Spleen (tissue), 13 donors: Measurements from ENCODE around the gene RNF212B. TPM values are rescaled to one million over a fixed set of nuclear protein-coding genes. Genes with fewer than 3 reads are reported as not detected.
"Not testable (repeated sequence)": the region's sequence is repeated elsewhere in the genome, so short reads cannot be mapped to it uniquely, and the experiment has no call there.

Experiments used
- DNase-seq: peaks from one replicate; pipeline ENCODE4 v3.0.0-alpha.2; 2020
- H3K27ac ChIP-seq, 8 donors: fragments of 200-600 bp; sonication (generic) in 7 of 8; 1 replicate in 4 of 8; 2 replicates in 4 of 8; pipeline versions ENCODE4 v1.5.0 to v1.8.0; 2016 to 2021; ENCODE audit warnings: inconsistent platforms in 4 of 8, mild to moderate bottlenecking in 4 of 8, moderate library complexity in 1 of 8
- H3K27me3 ChIP-seq, 7 donors: fragments of 200-600 bp; sonication (generic) in 6 of 7; replicated peaks in 1 of 7; 1 replicate in 4 of 7; 2 replicates in 3 of 7; pipeline versions ENCODE4 v1.5.0 to v1.8.0; 2016 to 2021; ENCODE audit warnings: inconsistent platforms in 3 of 7, mild to moderate bottlenecking in 1 of 7
- H3K36me3 ChIP-seq, 6 donors: fragments of 200-600 bp; sonication (generic) in 5 of 6; 1 replicate in 4 of 6; 2 replicates in 2 of 6; pipeline versions ENCODE4 v1.5.0 to v1.8.0; 2016 to 2021; ENCODE audit warnings: inconsistent platforms in 2 of 6
- H3K4me1 ChIP-seq, 6 donors: fragments of 200-600 bp; sonication (generic) in 5 of 6; 1 replicate in 3 of 6; 2 replicates in 3 of 6; pipeline versions ENCODE4 v1.5.0 to v1.8.0; 2016 to 2021; ENCODE audit warnings: inconsistent platforms in 3 of 6
- H3K4me3 ChIP-seq, 8 donors: fragments of 200-600 bp; sonication (generic) in 7 of 8; 1 replicate in 4 of 8; 2 replicates in 4 of 8; pipeline versions ENCODE4 v1.5.0 to v1.8.0; 2016 to 2021; ENCODE audit warnings: inconsistent platforms in 4 of 8, mild to moderate bottlenecking in 4 of 8, moderate library complexity in 2 of 8
- H3K9me3 ChIP-seq, 8 donors: fragments of 200-600 bp; sonication (generic) in 7 of 8; 1 replicate in 4 of 8; 2 replicates in 4 of 8; pipeline versions ENCODE4 v1.5.0 to v1.8.0; 2016 to 2021; ENCODE audit warnings: inconsistent platforms in 4 of 8
- POLR2A ChIP-seq, 3 donors: fragments of 450-650 bp; IDR thresholded peaks; one replicate each; pipeline ENCODE4 v1.5.1; 2017; ENCODE audit warnings: antibody characterized with exemption in 3 of 3, mild to moderate bottlenecking in 1 of 3
- POLR2AphosphoS5 ChIP-seq, 3 donors: sonication (generic); formaldehyde crosslinking; IDR thresholded peaks; one replicate each; pipeline ENCODE4 v1.5.1; 2017; ENCODE audit warnings: antibody characterized with exemption in 3 of 3
- WGBS, 5 donors: extraction: QIAGEN DNeasy Blood & Tissue Kit in 3 of 5; methylation state at CpG; one replicate each; pipeline versions ENCODE4 v1.1.5 to v1.1.7; 2013 to 2018; 5-methylcytosine and 5-hydroxymethylcytosine counted together
- intact Hi-C: fragments of 100-400 bp; cut with DNase I; formaldehyde crosslinking; loops from one replicate; pipeline ENCODE4 v1.15.0; 2023; ENCODE audit warnings: low total_unique reads
- long read RNA-seq, 2 donors: transcript quantifications; one replicate each; lab custom pipeline, GENCODE V29; 2026
- polyA plus RNA-seq, 3 donors: library from polyadenylated mRNA; stranded (reverse); fragments of 200-250 nt; gene quantifications; one replicate each; pipeline ENCODE4 v1.2.1, GENCODE V29; 2013
- total RNA-seq, 7 donors: library from RNA; depleted of rRNA in 3 of 7; stranded (reverse); fragments of >200 nt in 3 of 7; fragmentation: NEBNext Ultra II Directional in 4 of 7; extraction: Animal tissue kit (Norgen Biotek cat#: 25700) in 4 of 7; gene quantifications; one replicate each; pipeline versions ENCODE4 v1.1.0 to v1.2.1, GENCODE V29; 2016 to 2021
- TF ChIP-seq, protein P1 (sequence below), 11 experiments: fragments of 200-600 bp in 7 of 11; fragments of 450-650 bp in 4 of 11; sonication (generic) in 4 of 11; IDR thresholded peaks in 8 of 11; conservative IDR thresholded peaks in 3 of 11; 1 replicate in 7 of 11; 2 replicates in 4 of 11; pipeline versions ENCODE4 v1.4.0 to v1.8.0; 2016 to 2021; ENCODE audit warnings: antibody characterized with exemption in 11 of 11, inconsistent platforms in 4 of 11, mild to moderate bottlenecking in 1 of 11
- donor health status: healthy with polysubstance abuse.
- donor health status: DM: no; HTN: no; CAD: no; lungs with moderate emphysema.
- donor health status: DM: no; HTN: no; CAD: no.
- donor health status: Bipolar disorder and iron deficiency.
- donor health status: healthy.
- donor health status: DM: no; HTN: no; CAD: no.
- donor health status: DM: yes; HTN: yes; CAD: no.

The RNF212B gene, protein sequence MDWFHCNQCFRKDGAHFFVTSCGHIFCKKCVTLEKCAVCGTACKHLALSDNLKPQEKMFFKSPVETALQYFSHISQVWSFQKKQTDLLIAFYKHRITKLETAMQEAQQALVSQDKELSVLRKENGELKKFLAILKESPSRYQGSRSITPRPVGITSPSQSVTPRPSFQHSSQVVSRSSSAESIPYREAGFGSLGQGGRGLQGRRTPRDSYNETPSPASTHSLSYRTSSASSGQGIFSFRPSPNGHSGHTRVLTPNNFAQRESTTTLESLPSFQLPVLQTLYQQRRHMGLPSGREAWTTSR
- total RNA-seq (not detected), polyA plus RNA-seq (not detected)
- long read RNA-seq, donor 1, result 0 reads
- long read RNA-seq, donor 2, result 0 reads

DNA sequence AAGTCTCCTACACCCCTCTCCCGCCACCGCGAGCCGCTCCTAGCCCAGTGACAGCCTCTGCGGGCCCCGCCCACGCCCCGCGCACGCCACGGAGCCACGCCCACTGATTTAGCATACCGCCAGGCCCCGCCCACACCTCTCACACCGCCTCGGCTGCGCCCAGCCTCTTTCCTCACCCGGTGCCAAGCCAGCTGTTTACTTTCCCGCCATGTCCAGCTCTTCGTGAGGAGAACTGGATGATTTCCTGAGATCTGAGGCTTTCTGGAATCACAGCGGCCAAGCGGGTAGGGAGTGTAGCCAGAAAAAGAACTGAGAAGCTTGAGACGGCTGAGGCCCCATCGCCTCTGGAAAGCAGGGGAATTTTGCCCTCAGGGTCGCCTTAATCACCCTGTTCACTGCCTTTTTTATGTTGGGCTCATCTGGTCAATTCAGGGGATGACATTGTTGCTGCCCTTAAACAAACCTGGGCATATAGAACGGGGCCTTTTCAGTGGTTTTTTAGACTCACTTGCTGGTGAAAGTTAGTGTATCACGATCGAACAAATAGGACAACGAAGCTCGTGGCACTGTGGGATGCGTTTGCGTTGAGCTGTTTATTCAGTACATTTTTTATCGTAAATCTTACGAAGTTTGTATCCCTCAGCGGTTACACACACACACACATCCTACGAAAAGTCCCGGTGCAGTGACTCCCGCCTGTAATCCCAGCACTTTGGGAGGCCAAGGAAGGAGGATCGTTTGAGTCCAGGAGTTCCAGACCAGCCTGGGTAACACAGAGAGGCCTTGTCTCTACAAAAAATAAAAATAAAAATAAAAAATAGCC, at the start of gene RNF212B:
TSS of gene RNF212B (plus strand) at position 165 of the 823 bp plus-strand sequence. CDS start 2,410 bp downstream, outside the sequence.
- H3K27ac ChIP-seq, result peak within 1 kb of the TSS in 1 of 8 donors; percentile 35
- H3K9me3 ChIP-seq, result no peaks in the 10 kb centered on the region
- WGBS, 5 donors, result 33 to 34% (median 33%) methylated on average over 39 of the region's 39 CpGs
- H3K4me1 ChIP-seq, result peaks cover 0 to 12% (median 8%) of the 10 kb centered on the region in 6 donors
- peak within 1 kb of the TSS in 4 of 8 donors; percentile 1 to 52 (median 22) for H3K4me3 ChIP-seq
- H3K36me3 ChIP-seq, result no peaks in the 10 kb centered on the region
- TF ChIP-seq, protein P1, sequence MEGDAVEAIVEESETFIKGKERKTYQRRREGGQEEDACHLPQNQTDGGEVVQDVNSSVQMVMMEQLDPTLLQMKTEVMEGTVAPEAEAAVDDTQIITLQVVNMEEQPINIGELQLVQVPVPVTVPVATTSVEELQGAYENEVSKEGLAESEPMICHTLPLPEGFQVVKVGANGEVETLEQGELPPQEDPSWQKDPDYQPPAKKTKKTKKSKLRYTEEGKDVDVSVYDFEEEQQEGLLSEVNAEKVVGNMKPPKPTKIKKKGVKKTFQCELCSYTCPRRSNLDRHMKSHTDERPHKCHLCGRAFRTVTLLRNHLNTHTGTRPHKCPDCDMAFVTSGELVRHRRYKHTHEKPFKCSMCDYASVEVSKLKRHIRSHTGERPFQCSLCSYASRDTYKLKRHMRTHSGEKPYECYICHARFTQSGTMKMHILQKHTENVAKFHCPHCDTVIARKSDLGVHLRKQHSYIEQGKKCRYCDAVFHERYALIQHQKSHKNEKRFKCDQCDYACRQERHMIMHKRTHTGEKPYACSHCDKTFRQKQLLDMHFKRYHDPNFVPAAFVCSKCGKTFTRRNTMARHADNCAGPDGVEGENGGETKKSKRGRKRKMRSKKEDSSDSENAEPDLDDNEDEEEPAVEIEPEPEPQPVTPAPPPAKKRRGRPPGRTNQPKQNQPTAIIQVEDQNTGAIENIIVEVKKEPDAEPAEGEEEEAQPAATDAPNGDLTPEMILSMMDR (IDR thresholded peaks at IDR 0.05 in 8 of 11, conservative IDR thresholded peaks at IDR 0.05 in 3 of 11), result no peak
- TF ChIP-seq POLR2A (IDR thresholded peaks at IDR 0.05) (no peak), POLR2AphosphoS5 (IDR thresholded peaks at IDR 0.05) (peak; percentile 35 to 70 (median 59))
- peaks cover 0 to 36% (median 0%) of the 10 kb centered on the region in 7 donors for H3K27me3 ChIP-seq
- intact Hi-C loops, result no loop called here
- DNase-seq, result peak; percentile 94

DNA sequence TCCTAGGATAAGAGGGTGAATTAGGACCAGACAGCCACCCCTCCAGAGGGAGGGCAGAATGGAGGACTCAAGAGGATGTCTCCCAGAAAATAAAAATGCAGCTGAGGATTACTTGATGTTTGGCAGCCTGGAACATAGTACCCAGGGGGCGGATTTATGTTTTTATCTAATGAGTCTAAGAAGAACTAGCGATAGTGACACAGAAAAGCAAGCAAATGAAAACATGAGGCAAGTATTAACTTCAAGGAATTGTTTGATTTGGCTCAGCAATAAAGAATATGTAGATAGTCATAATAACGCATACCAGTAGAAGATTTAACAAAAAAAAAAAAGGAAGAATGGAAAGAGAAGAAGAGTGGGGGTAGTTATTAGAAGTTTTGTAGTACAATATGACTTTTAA, 44.3 kb upstream of the RNF212B start:
- 79 to 94% (median 88%) methylated on average over 3 of the region's 3 CpGs for WGBS, 5 donors
- intact Hi-C loops, result no loop called here
- H3K9me3 ChIP-seq, result no peaks in the 10 kb centered on the region

DNA sequence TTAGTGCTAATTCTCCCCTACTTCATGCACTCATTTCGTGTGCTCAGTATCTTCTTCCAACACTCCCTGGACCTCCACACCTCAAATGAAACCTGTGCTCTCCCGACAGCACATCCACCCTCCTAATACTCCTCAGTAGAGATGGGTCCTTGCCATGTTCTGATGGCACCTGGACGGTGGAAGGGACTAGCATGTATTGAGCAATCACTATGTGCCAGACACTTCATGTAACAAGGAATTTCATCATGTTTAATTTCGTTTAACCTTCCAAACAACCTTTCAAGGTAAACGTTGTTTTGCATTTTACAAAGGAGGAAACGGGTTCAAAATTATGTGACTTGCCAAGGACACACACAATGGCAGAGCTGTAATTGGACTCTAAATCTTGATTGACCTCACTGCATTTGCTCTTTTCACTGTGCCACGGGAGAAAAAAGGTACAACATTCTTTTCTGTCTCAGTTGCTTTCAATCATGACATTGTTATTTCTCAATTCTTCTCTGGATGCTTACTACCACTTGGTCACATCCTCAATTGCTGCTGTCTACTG, 42.1 kb upstream of the RNF212B start:
- 58 to 76% (median 68%) methylated on average over 7 of the region's 7 CpGs for WGBS, 5 donors
- Histone ChIP-seq H3K4me3 (no peak overlapping the region), H3K4me1 (no peaks in the 10 kb centered on the region), H3K27me3 (peaks cover 0 to 3% (median 0%) of the 10 kb centered on the region in 7 donors), H3K36me3 (no peaks in the 10 kb centered on the region), H3K27ac (peak overlapping the region in 1 of 8 donors; percentile 11), H3K9me3 (no peaks in the 10 kb centered on the region)
- intact Hi-C loops, result no loop called here
- TF ChIP-seq, protein P1 (IDR thresholded peaks at IDR 0.05 in 8 of 11, conservative IDR thresholded peaks at IDR 0.05 in 3 of 11), result no peak
- TF ChIP-seq POLR2AphosphoS5 (IDR thresholded peaks at IDR 0.05) (no peak), POLR2A (IDR thresholded peaks at IDR 0.05) (no peak)
- no peak for DNase-seq

More for the DNA sequence above, 44.3 kb upstream of the RNF212B start:
- TF ChIP-seq POLR2A (IDR thresholded peaks at IDR 0.05), result no peak
- TF ChIP-seq, protein P1 (IDR thresholded peaks at IDR 0.05 in 8 of 11, conservative IDR thresholded peaks at IDR 0.05 in 3 of 11), result no peak
- no peak for TF ChIP-seq POLR2AphosphoS5 (IDR thresholded peaks at IDR 0.05)
- no peaks in the 10 kb centered on the region for H3K36me3 ChIP-seq
- peaks cover 0 to 3% (median 0%) of the 10 kb centered on the region in 7 donors for H3K27me3 ChIP-seq
- no peaks in the 10 kb centered on the region for H3K4me1 ChIP-seq
- H3K4me3 ChIP-seq, result no peak overlapping the region
- DNase-seq, result no peak
- H3K27ac ChIP-seq, result no peak overlapping the region

DNA sequence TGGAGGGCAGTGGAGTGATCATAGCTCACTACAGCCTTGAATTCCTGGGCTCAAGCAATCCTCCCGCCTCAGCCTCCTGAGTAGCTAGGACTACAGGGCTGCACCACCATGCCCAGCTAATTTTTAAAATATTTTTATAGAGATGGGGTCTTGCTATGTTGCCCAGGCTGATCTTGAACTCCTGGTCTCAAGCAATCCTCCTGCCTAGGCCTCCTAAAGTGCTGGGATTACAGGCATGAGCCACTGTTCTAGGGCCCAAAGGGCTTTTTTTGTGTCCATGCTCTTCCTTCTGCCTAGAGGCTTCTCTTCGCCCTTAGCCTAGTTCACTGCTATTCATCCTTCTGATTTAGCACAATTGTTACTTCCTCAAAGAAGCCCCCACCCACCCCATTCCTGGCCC, 41.2 kb upstream of the RNF212B start:
- H3K4me1 ChIP-seq, H3K27ac ChIP-seq, H3K4me3 ChIP-seq, H3K27me3 ChIP-seq, intact Hi-C loops, H3K36me3 ChIP-seq, DNase-seq, H3K9me3 ChIP-seq: not testable (repeated sequence)
- 91 to 95% (median 92%) methylated on average over 2 of the region's 2 CpGs for WGBS, 5 donors

DNA sequence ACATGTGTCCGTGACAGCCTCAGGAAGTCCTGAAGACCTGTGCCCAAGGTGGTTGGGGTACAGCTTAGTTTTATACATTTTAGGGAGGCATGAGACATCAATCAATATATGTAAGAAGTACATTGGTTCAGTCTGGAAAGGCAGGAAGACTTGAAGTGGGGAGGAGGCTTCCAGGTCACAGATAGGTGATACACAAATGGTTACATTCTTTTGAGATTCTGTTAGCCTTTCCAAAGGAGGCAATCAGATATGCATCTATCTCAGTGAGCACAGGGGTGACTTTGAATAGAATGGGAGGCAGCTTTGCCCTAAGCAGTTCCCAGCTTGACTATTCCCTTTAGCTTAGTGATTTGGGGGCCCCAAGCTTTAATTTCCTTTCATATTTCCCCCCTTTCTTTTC, 38.6 kb upstream of the RNF212B start:
- H3K27ac ChIP-seq, H3K4me3 ChIP-seq, H3K27me3 ChIP-seq, H3K9me3 ChIP-seq, H3K36me3 ChIP-seq, DNase-seq, H3K4me1 ChIP-seq, intact Hi-C loops: not testable (repeated sequence)
- 67 to 97% (median 78%) methylated on average over 1 of the region's 1 CpG for WGBS, 5 donors
